GM12878 (cell line): ENCODE results near the gene SNX13. TPM values are rescaled to one million over a fixed set of nuclear protein-coding genes. Genes with fewer than 3 reads are reported as not detected.

Experiments
- ATAC-seq: fragments of 200-7000 bp; cut with Tn5 transposase; 3 replicates; pipeline ENCODE4 v1.9.1; 2020; ENCODE audit warnings: mild to moderate bottlenecking, moderate library complexity
- BruUV-seq: library from RNA; stranded (reverse); fragments of 400-500 nt; replicated peaks from 2 replicates; lab custom pipeline; 2021; lab: Mats Ljungman, UMichigan
- CTCF ChIA-PET: fragments of 300-600 bp; sonication (Branson Sonifier 250); formaldehyde crosslinking; extraction: SDS; loops from one replicate; lab custom pipeline; 2021; ENCODE audit warnings: inconsistent platforms; lab: Yijun Ruan, JAX
- POLR2A ChIA-PET: fragments of 350-600 bp; formaldehyde crosslinking; extraction: SDS; loops from one replicate; lab custom pipeline; 2021; ENCODE audit warnings: inconsistent platforms; lab: Charles Lee
- RAD21 ChIA-PET: fragments of 300-600 bp; sonication (Branson Sonifier 250); formaldehyde crosslinking; loops from one replicate; lab custom pipeline; 2023; ENCODE audit warnings: antibody characterized with exemption; ENCODE audit not compliant: unreplicated experiment; lab: Charles Lee
- SMC1A ChIA-PET: fragments of 300-600 bp; sonication (Branson Sonifier 250); formaldehyde crosslinking; loops from one replicate; lab custom pipeline; 2023; ENCODE audit not compliant: unreplicated experiment, uncharacterized antibody; lab: Charles Lee
- DNase-seq: peaks from one replicate; pipeline ENCODE4 v3.0.0-alpha.2; 2011; ENCODE audit warnings: low read depth, low spot score
- FAIRE-seq: peaks from 3 replicates; lab custom pipeline; 2011; peaks lifted over from hg19 to GRCh38; lab: Jason Lieb, UNC
- H2AFZ ChIP-seq: 2 replicates; pipeline ENCODE4 v1.6.0; 2011; ENCODE audit warnings: low read depth, low read length, control low read depth; ENCODE audit not compliant: control insufficient read depth
- H3K27ac ChIP-seq: 2 replicates; pipeline ENCODE4 v1.5.1; 2011; ENCODE audit warnings: control low read depth; ENCODE audit not compliant: control insufficient read depth, insufficient read depth
- H3K27me3 ChIP-seq, 2 experiments: replicated peaks in 1 of 2; 2 replicates each; pipeline versions ENCODE4 v1.6.0 to v1.6.1; 2011; ENCODE audit warnings: low read length in 1 of 2; ENCODE audit not compliant: control insufficient read depth in 2 of 2, insufficient read depth in 2 of 2
- H3K36me3 ChIP-seq, 2 experiments: 2 replicates each; pipeline ENCODE4 v1.5.1; 2011; ENCODE audit warnings: low read length in 1 of 2; ENCODE audit not compliant: control insufficient read depth in 2 of 2, insufficient read depth in 2 of 2
- H3K4me1 ChIP-seq: 2 replicates; pipeline ENCODE4 v1.6.1; 2011; ENCODE audit warnings: mild to moderate bottlenecking, low read length, moderate library complexity, mixed read lengths; ENCODE audit not compliant: control insufficient read depth, insufficient read depth
- H3K4me2 ChIP-seq: 2 replicates; pipeline ENCODE4 v1.6.0; 2011; ENCODE audit warnings: control low read depth; ENCODE audit not compliant: control insufficient read depth, insufficient read depth
- H3K4me3 ChIP-seq: fragments of 200-600 bp; sonication (generic); 2 replicates; pipeline ENCODE4 v1.5.1; 2016
- H3K79me2 ChIP-seq: 2 replicates; pipeline ENCODE4 v1.6.0; 2011; ENCODE audit warnings: low read length; ENCODE audit not compliant: control insufficient read depth, insufficient read depth
- H3K9ac ChIP-seq: 2 replicates; pipeline ENCODE4 v1.8.0; 2011; ENCODE audit warnings: low read length, control low read depth, mixed read lengths; ENCODE audit not compliant: control insufficient read depth, insufficient read depth
- H3K9me3 ChIP-seq: replicated peaks from 3 replicates; pipeline ENCODE4 v1.5.1; 2011; ENCODE audit warnings: mild to moderate bottlenecking, low read length; ENCODE audit not compliant: control insufficient read depth, insufficient read depth
- H4K20me1 ChIP-seq: 2 replicates; pipeline ENCODE4 v1.6.0; 2011; ENCODE audit not compliant: control insufficient read depth, insufficient read depth
- CBX5 ChIP-seq: sonication (generic); IDR thresholded peaks from 2 replicates; pipeline ENCODE4 v1.6.1; 2016; ENCODE audit warnings: low read depth, moderate library complexity, mild to moderate bottlenecking, inconsistent platforms
- MXI1 ChIP-seq: fragments of 150-350 bp; IDR thresholded peaks from 2 replicates; pipeline ENCODE4 v1.6.1; 2011; ENCODE audit warnings: low read depth, mild to moderate bottlenecking, inconsistent platforms, low read length, improper control_type of control experiment
- NFXL1 ChIP-seq: fragments of 450-650 bp; IDR thresholded peaks from 2 replicates; pipeline ENCODE4 v1.6.1; 2017; ENCODE audit warnings: antibody characterized with exemption, mild to moderate bottlenecking, borderline replicate concordance
- NFYA ChIP-seq: IDR thresholded peaks from 2 replicates; pipeline ENCODE4 v1.6.1; 2011; ENCODE audit warnings: low read depth, mild to moderate bottlenecking, low read length, improper control_type of control experiment, borderline replicate concordance
- NKRF ChIP-seq: fragments of 450-650 bp; conservative IDR thresholded peaks from 2 replicates; pipeline ENCODE4 v1.6.1; 2017; ENCODE audit warnings: mild to moderate bottlenecking, moderate library complexity
- PBX3 ChIP-seq: IDR thresholded peaks from 2 replicates; pipeline ENCODE4 v1.6.1; 2011; ENCODE audit warnings: mild to moderate bottlenecking, low read depth, low read length, moderate library complexity; ENCODE audit not compliant: insufficient replicate concordance
- POLR2A ChIP-seq: IDR thresholded peaks from 2 replicates; pipeline ENCODE4 v1.6.1; 2011; ENCODE audit warnings: low read depth, mild to moderate bottlenecking, low read length
- RB1 ChIP-seq: fragments of 450-650 bp; formaldehyde crosslinking; IDR thresholded peaks from 2 replicates; pipeline ENCODE4 v1.6.1; 2017; ENCODE audit warnings: mild to moderate bottlenecking, borderline replicate concordance
- RELA ChIP-seq: fragments of 450-650 bp; IDR thresholded peaks from 2 replicates; pipeline ENCODE4 v1.8.0; 2014; ENCODE audit warnings: borderline replicate concordance; ENCODE audit not compliant: partially characterized antibody
- SIX5 ChIP-seq: IDR thresholded peaks from 2 replicates; pipeline ENCODE4 v1.6.1; 2011; ENCODE audit warnings: mild to moderate bottlenecking, low read depth, low read length, moderate library complexity; ENCODE audit not compliant: severe bottlenecking
- SMAD5 ChIP-seq: IDR thresholded peaks from 2 replicates; pipeline ENCODE4 v1.6.1; 2016; ENCODE audit warnings: antibody characterized with exemption, low read depth
- TCF3 ChIP-seq: IDR thresholded peaks from 2 replicates; pipeline ENCODE4 v1.6.1; 2012; ENCODE audit warnings: low read depth, mild to moderate bottlenecking, low read length, borderline replicate concordance; ENCODE audit not compliant: insufficient read depth
- ZBTB40 ChIP-seq: fragments of 450-650 bp; IDR thresholded peaks from 2 replicates; pipeline ENCODE4 v1.6.1; 2016; ENCODE audit warnings: mild to moderate bottlenecking, moderate library complexity, borderline replicate concordance
- WGBS: methylation state at CpG from one replicate; pipeline ENCODE4 v1.1.6; 2016; ENCODE audit warnings: low lambda C conversion rate; ENCODE audit not compliant: insufficient replicate concordance, insufficient coverage; ENCODE audit errors: missing lambda C conversion rate; 5-methylcytosine and 5-hydroxymethylcytosine counted together
- in situ Hi-C: fragments of 300-500 bp; cut with MboI; formaldehyde crosslinking; loops from 9 replicates; pipeline ENCODE4 v1.14.3; 2018; ENCODE audit warnings: mixed read lengths
- intact Hi-C: fragments of 100-400 bp; cut with micrococcal nuclease; formaldehyde crosslinking; loops from one replicate; pipeline ENCODE4 v1.14.2; 2022; ENCODE audit not compliant: unreplicated experiment
- polyA plus RNA-seq, 11 experiments: library from polyadenylated mRNA; depleted of rRNA in 4 of 11; unstranded in 6 of 11; stranded (reverse) in 5 of 11; fragments of >200 nt; fragmentation: Nextera tagmentation in 4 of 11; fragmentation: Illumina TruSeq in 1 of 11; extraction: Ambion mirVana in 4 of 11; extraction: Trizol in 1 of 11; gene quantifications; 1 replicate in 1 of 11; 2 replicates in 10 of 11; pipeline versions ENCODE4 v1.2.1 to v1.2.3, GENCODE V29; 2011 to 2016; ENCODE audit warnings: inconsistent platforms in 2 of 11, missing spikeins in 2 of 11, low read depth in 1 of 11
- total RNA-seq, 4 experiments: library from RNA; depleted of rRNA in 3 of 4; stranded (reverse); fragments of >200 nt in 3 of 4; fragmentation: Illumina TruSeq in 1 of 4; extraction: Trizol in 1 of 4; gene quantifications; 2 replicates each; pipeline versions ENCODE4 v1.2.1 to v1.2.3, GENCODE V29; 2013 to 2021

SNX13 gene
- total and polyA plus RNA-seq, 10 of the 15 experiments (the other 5 are each of a cell fraction or from before 2014, with no cell fraction given), result 2.2 to 17.1 (median 11.9) TPM

GRCh38 chr7:17951742-17952254, 11.5 kb upstream of the SNX13 start (continued):
- no peak for TF ChIP-seq ZBTB40

- SMC1A ChIA-PET, result no interaction called here
- CTCF ChIA-PET, result interaction anchor here (1.1 to 1.4 kb wide), 2 partner anchors 44 to 267 kb away, joined by 3 read pairs; no protein-coding TSS in a partner anchor
- in situ Hi-C loops (no loop called here), intact Hi-C loops (no loop called here)
- H3K27me3 ChIP-seq, result peaks cover 0 to 3% of the 10 kb centered on the region in 2 experiments; a peak in 1 of 4 replicates
- H3K4me1 ChIP-seq, result peaks cover 11% of the 10 kb centered on the region; the same call in 1 of the 2 replicates
- H3K36me3 ChIP-seq, result no peaks in the 10 kb centered on the region
- 100% methylated on average over 2 of the region's 2 CpGs for WGBS
- H4K20me1 ChIP-seq, result no peaks in the 10 kb centered on the region
- no peak for ATAC-seq
- POLR2A ChIA-PET, result no interaction called here
- BruUV-seq, result no TSS peak
- H2AFZ ChIP-seq, result no peak overlapping the region
- H3K4me2 ChIP-seq, result no peak overlapping the region
- H3K9me3 ChIP-seq, result no peaks in the 10 kb centered on the region
- no peak for FAIRE-seq
- no peak overlapping the region for H3K4me3 ChIP-seq
- no peak overlapping the region for H3K9ac ChIP-seq
- RAD21 ChIA-PET, result interaction anchor here (0.9 kb wide), 1 partner anchor 178 kb away, joined by 4 read pairs; no protein-coding TSS in a partner anchor
- no peak overlapping the region for H3K27ac ChIP-seq
- TF ChIP-seq RELA, result no peak
- TF ChIP-seq NFXL1, result no peak
- TF ChIP-seq NKRF, result no peak
- no peak for TF ChIP-seq MXI1
- no peak for TF ChIP-seq TCF3
- TF ChIP-seq NFYA, result no peak
- TF ChIP-seq SMAD5, result no peak
- no peak for TF ChIP-seq POLR2A
- no peak for TF ChIP-seq CBX5
- no peak for TF ChIP-seq PBX3
- no peak for TF ChIP-seq SIX5
- no peak for TF ChIP-seq RB1
- no peaks in the 10 kb centered on the region for H3K79me2 ChIP-seq
- DNase-seq, result no peak
These were observed 8.4 kb upstream of the SNX13 start for GRCh38 chr7:17948526-17949238.
